Suprapubic skin (tissue), 4 donors: ENCODE measurements around the gene DDX52. TPM values are rescaled to one million over a fixed set of nuclear protein-coding genes. Genes with fewer than 3 reads are reported as not detected.

Experiments
- DNase-seq, 2 donors: peaks; one replicate each; pipeline ENCODE4 v3.0.0-alpha.2; 2019; ENCODE audit warnings: low spot score in 2 of 2
- H3K27ac ChIP-seq: fragments of 200-600 bp; sonication (generic); one replicate; pipeline ENCODE4 v1.5.1; 2019
- H3K27me3 ChIP-seq: fragments of 200-600 bp; sonication (generic); one replicate; pipeline ENCODE4 v1.5.1; 2019
- H3K36me3 ChIP-seq: fragments of 200-600 bp; sonication (generic); one replicate; pipeline ENCODE4 v1.5.1; 2019
- H3K4me1 ChIP-seq: fragments of 200-600 bp; sonication (generic); one replicate; pipeline ENCODE4 v1.5.1; 2019
- H3K4me3 ChIP-seq: fragments of 200-600 bp; sonication (generic); one replicate; pipeline ENCODE4 v1.5.1; 2019; ENCODE audit warnings: mild to moderate bottlenecking
- H3K9me3 ChIP-seq: fragments of 200-600 bp; sonication (generic); one replicate; pipeline ENCODE4 v1.5.1; 2019
- EP300 ChIP-seq: sonication (generic); formaldehyde crosslinking; IDR thresholded peaks from one replicate; pipeline ENCODE4 v1.6.1; 2017; ENCODE audit warnings: antibody characterized with exemption
- POLR2A ChIP-seq, 2 donors: fragments of 450-650 bp; IDR thresholded peaks; one replicate each; pipeline ENCODE4 v1.6.1; 2017; ENCODE audit warnings: antibody characterized with exemption in 2 of 2, mild to moderate bottlenecking in 2 of 2, moderate library complexity in 2 of 2
- POLR2AphosphoS5 ChIP-seq, 3 donors: sonication (generic); formaldehyde crosslinking; IDR thresholded peaks; one replicate each; pipeline ENCODE4 v1.6.1; 2017; ENCODE audit warnings: antibody characterized with exemption in 3 of 3
- WGBS: methylation state at CpG from one replicate; pipeline ENCODE4 v1.1.5; 2018; 5-methylcytosine and 5-hydroxymethylcytosine counted together
- total RNA-seq, 4 donors: library from RNA; depleted of rRNA; stranded (reverse); fragments of >200 nt; gene quantifications; one replicate each; pipeline ENCODE4 v1.1.0, GENCODE V29; 2016
- TF ChIP-seq, protein P1 (sequence below), 2 donors: fragments of 200-600 bp in 1 of 2; fragments of 450-650 bp in 1 of 2; sonication (generic) in 1 of 2; IDR thresholded peaks; one replicate each; pipeline ENCODE4 v1.5.1; 2016 to 2019; ENCODE audit warnings: antibody characterized with exemption in 2 of 2, mild to moderate bottlenecking in 1 of 2, moderate library complexity in 1 of 2

The DDX52 gene
- total RNA-seq, 4 donors from 2014 or later, result 15.6 to 21.7 (median 18.6) TPM

DNA sequence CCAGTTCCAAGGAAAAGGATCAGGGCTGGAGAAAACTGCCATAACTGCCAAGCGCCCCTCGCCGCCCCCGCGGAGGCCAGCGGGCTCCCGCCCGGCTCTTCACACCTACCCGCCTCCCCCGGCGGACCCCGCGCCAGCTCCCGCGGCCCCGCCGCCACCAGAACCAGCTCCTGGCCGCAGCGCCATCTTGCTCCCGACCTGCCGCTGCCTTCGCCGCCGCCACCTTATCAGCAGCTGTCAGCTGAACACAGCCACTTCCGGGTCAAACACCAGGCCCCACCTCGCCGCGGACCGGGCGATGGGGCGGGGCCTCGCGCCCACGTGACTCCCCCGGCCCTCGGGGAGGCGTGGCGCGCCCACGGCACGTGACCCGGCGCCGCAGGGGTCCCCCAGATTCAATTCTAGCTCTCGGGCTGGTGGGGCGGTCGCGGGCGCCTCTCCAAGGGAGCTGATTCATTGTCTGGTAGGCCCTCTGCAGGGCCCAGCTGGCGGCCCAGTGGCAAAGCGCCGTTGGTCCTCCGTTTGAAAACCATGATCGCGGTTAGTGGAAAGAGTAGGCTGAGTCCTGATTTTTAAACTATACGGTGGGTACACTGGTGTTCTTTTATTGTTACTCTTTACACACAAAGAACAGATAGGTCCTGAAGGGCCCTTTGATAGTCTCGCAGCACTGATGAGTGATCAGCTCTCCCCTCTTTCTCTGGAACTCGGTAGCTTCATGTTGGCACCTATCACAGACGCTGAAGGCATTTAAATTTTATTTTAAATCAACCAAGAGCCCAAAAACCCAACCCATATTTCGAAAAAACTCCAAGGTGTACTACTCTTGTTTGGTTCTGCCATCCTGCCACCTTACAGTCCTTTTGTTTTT, 33.8 kb downstream of the DDX52 start, which contains the start of gene SYNRG:
Gene SYNRG, minus strand, starts transcription at position 249 of the 871 bp plus-strand sequence. Its CDS starts 63 bp downstream, at position 186.
- 4% methylated on average over 16 of the region's 60 CpGs for WGBS
- H3K4me1 ChIP-seq, result peaks cover 40% of the 10 kb centered on the region
- peak within 1 kb of the TSS; percentile 94 for H3K27ac ChIP-seq

DNA sequence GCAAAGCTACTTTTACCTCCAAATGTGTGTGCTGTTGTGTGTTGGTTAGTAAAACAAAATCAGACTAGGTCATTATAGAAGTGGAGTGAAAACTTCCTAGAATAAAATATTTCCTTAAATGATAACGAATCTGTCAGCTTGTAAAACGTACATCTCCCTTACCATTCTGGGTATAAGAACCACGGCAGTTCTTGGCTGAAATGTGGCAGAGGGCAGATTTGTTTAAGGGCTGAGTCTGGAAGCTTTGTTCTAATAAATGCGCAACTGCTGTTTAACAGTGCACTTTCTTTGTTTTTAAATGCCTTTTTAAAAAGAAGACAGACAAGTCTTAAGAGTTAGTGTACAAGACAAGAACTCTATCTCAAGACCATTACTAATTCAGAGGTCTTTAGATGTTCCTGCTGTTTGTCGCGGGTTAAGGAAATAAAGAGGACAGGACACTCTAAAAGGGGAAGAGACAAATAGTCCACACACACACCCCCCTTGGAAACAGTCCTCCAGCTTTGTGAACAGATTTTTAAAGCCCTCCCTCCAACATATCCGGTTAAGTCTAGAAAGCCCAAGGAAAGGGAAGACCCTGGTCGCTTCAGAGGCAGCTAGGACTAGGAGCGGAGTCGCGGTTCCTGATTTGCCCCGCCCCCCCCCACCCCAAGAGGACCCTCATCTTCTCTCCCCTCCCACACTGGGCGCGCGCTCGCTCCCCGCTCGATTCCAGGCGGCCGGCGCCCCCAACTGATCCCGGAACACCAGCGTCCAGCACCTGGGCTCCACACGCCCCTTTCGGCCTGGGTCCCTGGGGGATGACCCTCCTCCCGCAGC, 34.7 kb downstream of the DDX52 start:
- H3K36me3 ChIP-seq, result peaks cover under 1% of the 10 kb centered on the region
- no peaks in the 10 kb centered on the region for H3K27me3 ChIP-seq
- TF ChIP-seq POLR2AphosphoS5 (IDR thresholded peaks at IDR 0.05) (no peak), POLR2A (IDR thresholded peaks at IDR 0.05) (no peak), EP300 (no peak)
- TF ChIP-seq, protein P1, sequence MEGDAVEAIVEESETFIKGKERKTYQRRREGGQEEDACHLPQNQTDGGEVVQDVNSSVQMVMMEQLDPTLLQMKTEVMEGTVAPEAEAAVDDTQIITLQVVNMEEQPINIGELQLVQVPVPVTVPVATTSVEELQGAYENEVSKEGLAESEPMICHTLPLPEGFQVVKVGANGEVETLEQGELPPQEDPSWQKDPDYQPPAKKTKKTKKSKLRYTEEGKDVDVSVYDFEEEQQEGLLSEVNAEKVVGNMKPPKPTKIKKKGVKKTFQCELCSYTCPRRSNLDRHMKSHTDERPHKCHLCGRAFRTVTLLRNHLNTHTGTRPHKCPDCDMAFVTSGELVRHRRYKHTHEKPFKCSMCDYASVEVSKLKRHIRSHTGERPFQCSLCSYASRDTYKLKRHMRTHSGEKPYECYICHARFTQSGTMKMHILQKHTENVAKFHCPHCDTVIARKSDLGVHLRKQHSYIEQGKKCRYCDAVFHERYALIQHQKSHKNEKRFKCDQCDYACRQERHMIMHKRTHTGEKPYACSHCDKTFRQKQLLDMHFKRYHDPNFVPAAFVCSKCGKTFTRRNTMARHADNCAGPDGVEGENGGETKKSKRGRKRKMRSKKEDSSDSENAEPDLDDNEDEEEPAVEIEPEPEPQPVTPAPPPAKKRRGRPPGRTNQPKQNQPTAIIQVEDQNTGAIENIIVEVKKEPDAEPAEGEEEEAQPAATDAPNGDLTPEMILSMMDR (IDR thresholded peaks at IDR 0.05), result no peak
- peaks cover 41% of the 10 kb centered on the region for H3K4me1 ChIP-seq
- peak overlapping the region; percentile 94 for H3K27ac ChIP-seq
- DNase-seq, result no peak
- WGBS, result 0% methylated on average over 18 of the region's 26 CpGs
- peak overlapping the region; percentile 96 for H3K4me3 ChIP-seq
- no peaks in the 10 kb centered on the region for H3K9me3 ChIP-seq

More for the DNA sequence above, 33.8 kb downstream of the DDX52 start, which contains the start of gene SYNRG:
- H3K4me3 ChIP-seq, result peak within 1 kb of the TSS; percentile 96
- no peaks in the 10 kb centered on the region for H3K9me3 ChIP-seq
- peak; percentile 97 for DNase-seq
- peaks cover 7% of the 10 kb centered on the region for H3K36me3 ChIP-seq
- H3K27me3 ChIP-seq, result no peaks in the 10 kb centered on the region
- TF ChIP-seq EP300, result no peak
- TF ChIP-seq POLR2AphosphoS5 (IDR thresholded peaks at IDR 0.05), result peak in 2 of 3 donors; percentile 42 to 48
- peak in 1 of 2 donors; percentile 69 for TF ChIP-seq POLR2A (IDR thresholded peaks at IDR 0.05)
- TF ChIP-seq, protein P1 (IDR thresholded peaks at IDR 0.05), result peak; percentile 28 to 44

DNA sequence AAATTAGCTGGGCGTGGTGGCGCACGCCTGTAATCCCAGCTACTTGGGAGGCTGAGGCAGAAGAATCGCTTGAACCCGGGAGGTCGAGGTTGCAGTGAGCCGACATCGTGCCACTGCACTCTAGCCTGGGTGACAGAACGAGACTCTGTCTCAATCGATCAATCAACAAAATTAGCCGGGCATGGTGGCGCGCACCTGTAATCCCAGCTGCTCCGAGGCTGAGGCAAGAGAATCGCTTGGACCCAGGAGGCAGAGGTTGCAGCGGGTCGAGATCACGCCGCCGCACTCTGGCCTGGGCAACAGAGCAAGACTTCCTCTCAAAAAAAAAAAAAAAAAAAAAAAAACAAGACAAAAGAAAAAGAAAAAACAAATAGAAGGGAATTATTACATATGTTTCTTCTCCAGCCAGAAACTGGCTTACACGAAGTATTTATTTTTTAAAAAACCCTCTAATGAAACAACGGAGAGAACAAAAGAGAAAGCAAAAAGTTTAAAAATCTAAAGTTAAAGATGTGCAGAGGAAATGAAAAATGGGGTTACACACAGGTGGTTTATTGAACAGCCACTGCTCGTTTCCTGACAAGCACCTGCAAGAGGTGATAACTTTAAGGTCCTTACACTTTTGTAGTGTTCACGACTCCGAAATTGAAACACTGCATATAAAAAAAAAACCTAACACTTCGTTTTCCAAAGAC, 35.5 kb downstream of the DDX52 start:
- H3K4me3 ChIP-seq, result peak overlapping the region; percentile 96
- no peaks in the 10 kb centered on the region for H3K27me3 ChIP-seq
- no peaks in the 10 kb centered on the region for H3K9me3 ChIP-seq
- H3K4me1 ChIP-seq, result peaks cover 41% of the 10 kb centered on the region
- 77% methylated on average over 26 of the region's 26 CpGs for WGBS
- no peak for TF ChIP-seq POLR2AphosphoS5 (IDR thresholded peaks at IDR 0.05)
- TF ChIP-seq EP300, result no peak
- TF ChIP-seq POLR2A (IDR thresholded peaks at IDR 0.05), result no peak
- TF ChIP-seq, protein P1 (IDR thresholded peaks at IDR 0.05), result no peak
- no peak for DNase-seq
- H3K27ac ChIP-seq, result no peak overlapping the region
- no peaks in the 10 kb centered on the region for H3K36me3 ChIP-seq

DNA sequence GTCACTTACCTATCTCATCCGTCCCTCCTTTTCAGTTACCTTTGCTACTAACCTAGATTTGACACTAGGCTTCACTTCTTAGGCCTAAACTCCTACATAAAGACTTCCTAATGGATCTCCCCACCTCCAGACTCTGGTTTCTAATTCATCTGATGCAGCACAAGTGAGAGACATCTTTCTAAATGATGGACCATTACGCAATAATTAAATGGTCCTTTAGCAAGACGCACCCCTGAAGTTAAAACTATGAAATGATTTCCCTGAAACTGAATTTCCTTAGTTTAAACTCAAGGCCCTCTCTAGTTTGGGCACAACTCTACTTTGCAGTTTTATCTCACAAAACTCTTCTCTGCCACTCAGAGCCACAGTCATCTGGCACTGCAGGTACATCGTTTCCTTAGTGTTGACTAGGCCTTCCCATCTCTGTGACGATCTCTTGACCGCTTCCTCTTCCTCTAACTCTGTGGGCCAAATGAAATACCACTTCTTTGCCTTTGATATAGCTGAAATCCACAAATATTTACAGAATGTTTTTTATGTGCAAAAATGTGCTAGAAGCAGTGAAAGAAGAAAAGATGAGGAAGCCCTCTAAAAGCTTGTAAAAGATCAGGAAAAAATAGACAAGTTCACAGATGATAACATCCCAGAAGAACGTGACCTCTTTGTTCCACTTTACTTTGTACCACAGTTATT, 37.3 kb downstream of the DDX52 start:
- Histone ChIP-seq H3K27ac (no peak overlapping the region), H3K4me1 (peaks cover 41% of the 10 kb centered on the region), H3K36me3 (no peaks in the 10 kb centered on the region), H3K27me3 (no peaks in the 10 kb centered on the region), H3K9me3 (no peaks in the 10 kb centered on the region), H3K4me3 (no peak overlapping the region)
- DNase-seq, result no peak
- WGBS, result 82% methylated on average over 7 of the region's 7 CpGs
- no peak for TF ChIP-seq EP300
- TF ChIP-seq POLR2AphosphoS5 (IDR thresholded peaks at IDR 0.05), result no peak
- TF ChIP-seq, protein P1 (IDR thresholded peaks at IDR 0.05), result no peak
- TF ChIP-seq POLR2A (IDR thresholded peaks at IDR 0.05), result no peak
